ENCODE data around the gene MYO5A. TPM values are rescaled to one million over a fixed set of nuclear protein-coding genes. Genes with fewer than 3 reads are reported as not detected.

The MYO5A gene
- polyA plus RNA-seq, 4 donors: 0.45 to 3.0 (median 1.6) TPM

DNA sequence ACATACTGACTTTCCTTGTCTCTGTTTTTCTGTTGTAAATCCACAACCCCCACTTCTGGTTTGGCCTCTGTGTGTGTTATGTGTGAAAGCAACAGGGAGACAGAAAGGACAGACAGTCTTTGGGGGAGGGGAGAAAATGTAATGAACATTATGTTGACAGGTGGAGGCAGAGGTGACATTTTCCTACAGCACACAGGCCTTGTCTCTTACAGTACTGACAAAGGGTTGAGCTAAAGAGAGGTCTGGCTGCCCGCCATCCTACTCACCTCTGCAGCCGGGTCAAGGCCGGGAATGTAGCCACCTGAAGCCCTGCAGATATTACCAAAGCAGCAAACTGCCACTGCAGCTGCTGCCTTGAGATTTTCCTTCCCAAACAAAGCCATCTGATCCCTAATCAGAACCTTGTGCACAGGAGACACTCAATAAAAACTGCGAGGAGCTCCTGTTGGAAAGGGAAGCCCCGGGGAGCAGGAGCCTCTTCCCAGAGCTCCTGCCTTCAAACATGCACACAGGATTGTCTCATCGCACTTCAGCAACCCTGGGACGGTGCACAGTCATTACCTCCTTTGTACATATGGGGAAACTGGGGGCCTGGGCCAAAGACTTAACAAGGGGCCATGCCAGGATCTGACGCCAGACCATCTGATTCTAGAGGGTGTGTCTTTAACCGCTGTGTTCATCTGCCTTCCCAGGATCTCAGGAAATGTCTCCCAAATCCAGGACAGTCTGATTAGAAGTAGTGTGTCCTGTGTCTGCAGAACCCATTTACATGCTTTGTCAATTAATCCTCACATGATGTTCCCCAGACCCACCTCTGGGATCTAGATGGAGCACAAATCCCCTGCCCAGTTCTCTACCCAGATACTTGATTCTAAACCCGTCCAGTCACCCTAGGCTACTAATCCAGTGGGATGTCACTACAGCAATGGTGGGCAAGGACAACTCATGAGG is 247.3 kb downstream of the MYO5A start:
- Histone ChIP-seq H3K9me3 (ENCODE audit: control insufficient read depth in 2 of 2, insufficient read depth in 1 of 2, low read depth in 1 of 2, low read length in 1 of 2) (no peaks in the 10 kb centered on the region), H3K27me3 (ENCODE audit: control insufficient read depth in 3 of 3, insufficient read depth in 3 of 3, low read length in 3 of 3) (no peaks in the 10 kb centered on the region), H3K4me3 (ENCODE audit: low read depth in 1 of 3, low read length in 3 of 3) (no peak overlapping the region), H3K36me3 (ENCODE audit: control insufficient read depth in 3 of 3, insufficient read depth in 2 of 3, low read depth in 1 of 3, low read length in 3 of 3) (peaks cover 0 to 22% (median 0%) of the 10 kb centered on the region in 3 donors), H3K27ac (ENCODE audit: low read depth in 1 of 3, low read length in 2 of 3) (no peak overlapping the region), H3K4me1 (ENCODE audit: control insufficient read depth in 3 of 3, insufficient read depth in 2 of 3, low read depth in 1 of 3, low read length in 2 of 3) (no peaks in the 10 kb centered on the region)
- DNase-seq: no peak
- FAIRE-seq: no peak
- WGBS, 3 donors: 84 to 89% (median 85%) methylated on average over 10 of the region's 10 CpGs

- Histone ChIP-seq H3K4me1 (ENCODE audit: control insufficient read depth in 3 of 3, insufficient read depth in 2 of 3, low read depth in 1 of 3, low read length in 2 of 3) (no peaks in the 10 kb centered on the region), H3K36me3 (ENCODE audit: control insufficient read depth in 3 of 3, insufficient read depth in 2 of 3, low read depth in 1 of 3, low read length in 3 of 3) (peaks cover 0 to 26% (median 0%) of the 10 kb centered on the region in 3 donors), H3K27me3 (ENCODE audit: control insufficient read depth in 3 of 3, insufficient read depth in 3 of 3, low read length in 3 of 3) (no peaks in the 10 kb centered on the region), H3K27ac (ENCODE audit: low read depth in 1 of 3, low read length in 2 of 3) (no peak overlapping the region), H3K9me3 (ENCODE audit: control insufficient read depth in 2 of 2, insufficient read depth in 1 of 2, low read depth in 1 of 2, low read length in 1 of 2) (no peaks in the 10 kb centered on the region), H3K4me3 (ENCODE audit: low read depth in 1 of 3, low read length in 3 of 3) (no peak overlapping the region)
- no peak for DNase-seq
- no peak for FAIRE-seq
- WGBS, 3 donors: 84 to 90% (median 88%) methylated on average over 11 of the region's 11 CpGs
These were observed 248.2 kb downstream of the MYO5A start for GRCh38 chr15:52280326-52281084.

DNA sequence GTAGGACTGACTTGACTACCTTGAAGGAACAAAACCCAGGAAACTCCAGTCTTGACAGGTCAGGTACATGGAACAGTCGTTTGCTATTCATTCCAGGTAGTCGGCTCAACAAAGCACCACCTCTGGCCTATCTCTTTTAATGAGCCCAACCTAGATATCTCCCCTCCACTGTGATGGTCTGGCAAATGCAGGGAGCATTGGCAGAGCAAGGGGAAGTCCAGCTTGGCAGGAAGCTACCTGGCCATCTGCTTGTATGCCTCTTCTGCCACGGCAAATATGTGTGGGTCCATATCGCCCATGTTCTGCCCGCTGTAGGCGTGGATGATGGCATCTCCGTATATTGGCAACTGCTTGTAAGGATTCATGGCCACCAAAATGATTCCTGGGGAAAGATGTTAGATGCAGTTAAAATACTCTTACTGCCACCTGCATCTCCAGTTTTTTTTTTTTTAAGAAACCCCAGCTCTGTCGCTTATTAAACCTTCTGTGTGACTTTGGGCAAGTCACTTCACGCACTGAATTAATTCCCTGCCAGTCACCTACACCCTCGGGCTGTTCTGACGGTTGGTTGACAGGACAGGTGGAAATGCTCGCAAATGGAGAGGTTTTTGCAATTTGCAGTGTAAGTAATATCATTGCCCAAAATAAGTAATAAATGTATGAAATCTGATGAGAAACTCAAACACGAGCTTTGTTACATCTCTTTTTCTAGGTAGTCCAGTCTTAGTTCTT is 249.9 kb downstream of the MYO5A start:
- Histone ChIP-seq H3K4me3 (ENCODE audit: low read depth in 1 of 3, low read length in 3 of 3) (no peak overlapping the region), H3K4me1 (ENCODE audit: control insufficient read depth in 3 of 3, insufficient read depth in 2 of 3, low read depth in 1 of 3, low read length in 2 of 3) (no peaks in the 10 kb centered on the region), H3K27ac (ENCODE audit: low read depth in 1 of 3, low read length in 2 of 3) (no peak overlapping the region), H3K36me3 (ENCODE audit: control insufficient read depth in 3 of 3, insufficient read depth in 2 of 3, low read depth in 1 of 3, low read length in 3 of 3) (peaks cover 0 to 31% (median 0%) of the 10 kb centered on the region in 3 donors), H3K9me3 (ENCODE audit: control insufficient read depth in 2 of 2, insufficient read depth in 1 of 2, low read depth in 1 of 2, low read length in 1 of 2) (no peaks in the 10 kb centered on the region), H3K27me3 (ENCODE audit: control insufficient read depth in 3 of 3, insufficient read depth in 3 of 3, low read length in 3 of 3) (no peaks in the 10 kb centered on the region)
- FAIRE-seq (no peak), DNase-seq (no peak)
- 91 to 94% (median 92%) methylated on average over 13 of the region's 13 CpGs for WGBS, 3 donors

DNA sequence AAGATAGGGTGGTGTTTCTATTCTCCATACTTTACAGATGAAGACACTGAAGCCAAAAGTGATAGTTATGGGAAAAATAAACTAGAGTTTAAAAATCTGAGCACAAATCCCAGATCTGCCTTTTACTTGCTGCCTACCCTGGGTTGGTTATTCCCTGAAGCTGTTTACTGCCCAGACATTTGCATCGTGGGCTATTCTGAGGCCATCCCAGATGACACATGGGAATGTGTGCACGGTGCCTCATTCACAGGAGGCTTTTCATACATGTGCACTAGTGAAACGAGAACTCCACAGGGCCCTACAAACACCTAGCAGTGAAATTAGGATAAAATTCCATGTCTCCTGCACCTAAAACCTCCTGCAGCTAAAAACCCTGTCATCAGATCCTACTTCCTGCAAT is 250.5 kb downstream of the MYO5A start:
- WGBS, 3 donors: 81 to 90% (median 85%) methylated on average over 3 of the region's 3 CpGs
- DNase-seq: no peak
- no peak overlapping the region for H3K4me3 ChIP-seq (ENCODE audit: low read depth in 1 of 3, low read length in 3 of 3)
- peaks cover 0 to 29% (median 0%) of the 10 kb centered on the region in 3 donors for H3K36me3 ChIP-seq (ENCODE audit: control insufficient read depth in 3 of 3, insufficient read depth in 2 of 3, low read depth in 1 of 3, low read length in 3 of 3)
- no peak for FAIRE-seq
- no peaks in the 10 kb centered on the region for H3K9me3 ChIP-seq (ENCODE audit: control insufficient read depth in 2 of 2, insufficient read depth in 1 of 2, low read depth in 1 of 2, low read length in 1 of 2)
- no peaks in the 10 kb centered on the region for H3K4me1 ChIP-seq (ENCODE audit: control insufficient read depth in 3 of 3, insufficient read depth in 2 of 3, low read depth in 1 of 3, low read length in 2 of 3)
- H3K27me3 ChIP-seq (ENCODE audit: control insufficient read depth in 3 of 3, insufficient read depth in 3 of 3, low read length in 3 of 3): no peaks in the 10 kb centered on the region
- H3K27ac ChIP-seq (ENCODE audit: low read depth in 1 of 3, low read length in 2 of 3): no peak overlapping the region

- DNase-seq: no peak
- FAIRE-seq: no peak
- H3K4me3 ChIP-seq (ENCODE audit: low read depth in 1 of 3, low read length in 3 of 3): no peak overlapping the region
- no peaks in the 10 kb centered on the region for H3K9me3 ChIP-seq (ENCODE audit: control insufficient read depth in 2 of 2, insufficient read depth in 1 of 2, low read depth in 1 of 2, low read length in 1 of 2)
- no peak overlapping the region for H3K27ac ChIP-seq (ENCODE audit: low read depth in 1 of 3, low read length in 2 of 3)
- 89 to 96% (median 92%) methylated on average over 9 of the region's 9 CpGs for WGBS, 3 donors
- H3K36me3 ChIP-seq (ENCODE audit: control insufficient read depth in 3 of 3, insufficient read depth in 2 of 3, low read depth in 1 of 3, low read length in 3 of 3): peaks cover 0 to 30% (median 0%) of the 10 kb centered on the region in 3 donors
- H3K4me1 ChIP-seq (ENCODE audit: control insufficient read depth in 3 of 3, insufficient read depth in 2 of 3, low read depth in 1 of 3, low read length in 2 of 3): no peaks in the 10 kb centered on the region
- H3K27me3 ChIP-seq (ENCODE audit: control insufficient read depth in 3 of 3, insufficient read depth in 3 of 3, low read length in 3 of 3): no peaks in the 10 kb centered on the region
These were observed 251.1 kb downstream of the MYO5A start for GRCh38 chr15:52277575-52277974.

DNA sequence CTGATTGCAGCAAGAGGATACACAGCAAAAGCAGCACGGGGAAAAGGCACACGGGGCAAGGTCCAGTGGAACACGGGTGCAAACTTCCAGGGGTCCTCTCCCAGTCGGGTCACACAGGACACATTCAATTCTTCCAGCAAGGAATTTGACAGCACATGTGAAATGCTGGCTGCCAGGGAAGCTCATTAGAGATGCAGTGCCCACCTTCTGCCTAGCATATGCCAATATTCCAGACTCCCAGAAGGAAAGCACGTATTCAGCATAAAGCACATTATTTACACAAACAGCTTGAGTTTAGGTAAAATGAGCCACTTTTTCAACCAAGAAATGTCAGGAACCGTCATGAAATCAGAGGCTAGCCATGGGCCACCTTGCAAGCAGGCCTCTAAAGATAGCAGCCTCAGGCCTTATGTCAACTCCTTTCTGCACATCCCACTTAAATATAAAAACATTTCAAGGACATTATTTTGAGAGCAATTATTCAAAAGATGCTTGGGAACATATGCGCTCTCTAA is 252.4 kb downstream of the MYO5A start:
- no peak for DNase-seq
- WGBS, 3 donors: 91 to 93% (median 92%) methylated on average over 7 of the region's 7 CpGs
- H3K9me3 ChIP-seq (ENCODE audit: control insufficient read depth in 2 of 2, insufficient read depth in 1 of 2, low read depth in 1 of 2, low read length in 1 of 2): no peaks in the 10 kb centered on the region
- no peaks in the 10 kb centered on the region for H3K27me3 ChIP-seq (ENCODE audit: control insufficient read depth in 3 of 3, insufficient read depth in 3 of 3, low read length in 3 of 3)
- H3K4me3 ChIP-seq (ENCODE audit: low read depth in 1 of 3, low read length in 3 of 3): no peak overlapping the region
- no peak overlapping the region for H3K27ac ChIP-seq (ENCODE audit: low read depth in 1 of 3, low read length in 2 of 3)
- peaks cover 0 to 26% (median 0%) of the 10 kb centered on the region in 3 donors for H3K36me3 ChIP-seq (ENCODE audit: control insufficient read depth in 3 of 3, insufficient read depth in 2 of 3, low read depth in 1 of 3, low read length in 3 of 3)
- H3K4me1 ChIP-seq (ENCODE audit: control insufficient read depth in 3 of 3, insufficient read depth in 2 of 3, low read depth in 1 of 3, low read length in 2 of 3): no peaks in the 10 kb centered on the region
- FAIRE-seq: no peak

GRCh38 chr15:52263563-52264282 is 265.0 kb downstream of the MYO5A start:
- peaks cover 0 to 39% (median 0%) of the 10 kb centered on the region in 3 donors for H3K36me3 ChIP-seq (ENCODE audit: control insufficient read depth in 3 of 3, insufficient read depth in 2 of 3, low read depth in 1 of 3, low read length in 3 of 3)
- no peaks in the 10 kb centered on the region for H3K27me3 ChIP-seq (ENCODE audit: control insufficient read depth in 3 of 3, insufficient read depth in 3 of 3, low read length in 3 of 3)
- H3K4me1 ChIP-seq (ENCODE audit: control insufficient read depth in 3 of 3, insufficient read depth in 2 of 3, low read depth in 1 of 3, low read length in 2 of 3): no peaks in the 10 kb centered on the region
- FAIRE-seq: no peak
- H3K27ac ChIP-seq (ENCODE audit: low read depth in 1 of 3, low read length in 2 of 3): no peak overlapping the region
- no peak for DNase-seq
- no peak overlapping the region for H3K4me3 ChIP-seq (ENCODE audit: low read depth in 1 of 3, low read length in 3 of 3)
- no peaks in the 10 kb centered on the region for H3K9me3 ChIP-seq (ENCODE audit: control insufficient read depth in 2 of 2, insufficient read depth in 1 of 2, low read depth in 1 of 2, low read length in 1 of 2)
- 84 to 87% (median 87%) methylated on average over 11 of the region's 11 CpGs for WGBS, 3 donors
